NCI-H1930 (cell line): ENCODE results near the gene PTBP3.
"Not testable (repeated sequence)": the region's sequence is repeated elsewhere in the genome, so short reads cannot be mapped to it uniquely, and the experiment has no call there.

Experiments used
- DNase-seq, 2 experiments: peaks; one replicate each; lab custom pipeline; 2025; lab: John Stamatoyannopoulos, UW

The PTBP3 gene

GRCh38 chr9:112203536-112203935 is 129.9 kb downstream of the PTBP3 start:
- DNase-seq, result no peak

DNA sequence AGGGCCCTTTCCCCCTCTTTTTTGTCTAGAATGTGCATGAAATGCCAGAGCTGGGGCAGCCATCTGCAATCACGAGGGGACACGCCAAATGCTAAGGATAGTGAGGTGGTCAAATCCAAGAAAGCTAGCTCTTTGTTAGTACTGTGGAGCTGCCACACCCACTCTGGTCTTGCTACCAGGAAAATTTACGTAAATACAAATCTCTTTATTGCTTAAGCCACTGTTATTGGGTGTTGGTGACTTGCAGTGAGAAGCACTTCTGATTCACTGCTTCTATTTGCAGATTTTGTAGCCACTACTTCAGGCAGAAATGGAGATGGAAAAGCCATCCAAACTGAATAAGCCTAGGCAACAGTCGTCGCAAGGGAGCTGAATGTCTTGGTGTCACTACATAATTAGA is 132.7 kb downstream of the PTBP3 start:
- no peak for DNase-seq

DNA sequence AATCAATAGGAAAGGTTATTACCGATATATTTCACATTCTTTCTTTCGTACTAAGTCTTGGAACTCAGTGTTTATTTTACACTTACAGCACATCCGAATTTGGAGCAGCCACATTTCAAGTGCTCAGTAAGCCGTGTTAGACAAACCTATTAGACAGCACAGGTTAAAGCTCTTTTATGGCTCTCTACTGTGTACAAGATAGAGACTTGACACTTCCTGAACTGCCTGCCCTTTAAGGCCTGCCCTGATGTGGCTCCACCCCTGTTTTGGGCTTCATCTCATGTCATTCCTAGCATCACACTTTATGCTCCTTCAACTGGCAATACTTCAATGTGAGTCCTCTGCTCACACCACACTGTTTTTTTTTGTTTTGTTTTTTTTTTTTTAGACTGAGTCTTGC is 134.8 kb downstream of the PTBP3 start:
- DNase-seq, result no peak

DNA sequence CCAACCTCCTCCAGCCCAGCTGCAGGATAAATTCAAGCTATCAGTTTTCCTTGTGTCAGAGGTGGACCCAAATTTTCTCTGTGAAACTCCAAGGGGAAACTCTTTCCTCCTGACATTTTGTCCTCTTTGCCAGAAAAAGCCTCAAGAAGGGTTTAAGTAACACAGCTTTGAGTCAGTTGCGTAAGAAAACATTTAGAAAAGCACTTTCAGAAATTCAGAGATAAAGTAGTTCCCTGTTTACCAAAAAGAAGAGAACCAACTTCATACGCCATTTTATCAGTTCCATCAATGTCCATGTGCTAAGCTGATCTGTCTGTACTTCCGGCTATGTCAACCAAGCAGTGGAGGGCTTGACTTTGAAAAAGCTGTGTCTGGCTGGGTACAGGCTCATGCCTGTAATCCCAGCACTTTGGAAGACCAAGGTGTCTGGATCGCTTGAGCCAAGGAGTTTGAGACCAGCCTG is 138.4 kb downstream of the PTBP3 start:
- no peak for DNase-seq

DNA sequence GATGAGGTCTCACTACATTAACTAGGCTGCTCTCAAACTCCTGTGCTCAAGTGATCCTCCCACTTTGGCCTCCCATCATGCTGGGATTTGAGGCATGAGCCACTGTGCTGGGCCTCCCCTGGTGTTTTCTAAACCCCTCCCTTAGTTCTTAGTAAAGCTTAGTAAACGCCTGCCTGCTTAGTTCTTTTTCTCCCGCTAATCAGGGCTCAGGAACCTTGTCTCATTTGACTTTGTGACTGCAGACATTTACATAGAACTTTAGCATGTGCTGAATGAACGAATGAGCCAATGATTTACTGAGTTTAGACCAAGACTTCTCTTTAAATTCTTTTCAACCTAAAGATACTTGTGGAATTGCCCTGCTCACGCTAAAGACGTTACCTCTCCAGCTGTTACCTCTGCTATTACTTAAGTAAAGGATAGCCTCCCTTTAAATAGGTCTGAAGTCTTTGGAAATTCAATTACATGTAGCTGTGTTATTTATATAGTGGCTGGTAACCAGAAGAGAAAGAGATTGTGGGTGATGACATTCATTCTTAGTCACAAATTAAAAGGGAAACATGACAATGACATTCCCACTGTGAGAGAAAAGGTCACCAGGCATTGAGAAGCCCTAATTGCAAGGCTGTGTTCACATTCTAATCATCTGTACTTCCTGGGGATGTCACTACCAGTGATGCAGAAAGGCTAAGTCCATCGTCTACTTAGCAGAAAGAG is 139.7 kb downstream of the PTBP3 start:
- no peak for DNase-seq

DNA sequence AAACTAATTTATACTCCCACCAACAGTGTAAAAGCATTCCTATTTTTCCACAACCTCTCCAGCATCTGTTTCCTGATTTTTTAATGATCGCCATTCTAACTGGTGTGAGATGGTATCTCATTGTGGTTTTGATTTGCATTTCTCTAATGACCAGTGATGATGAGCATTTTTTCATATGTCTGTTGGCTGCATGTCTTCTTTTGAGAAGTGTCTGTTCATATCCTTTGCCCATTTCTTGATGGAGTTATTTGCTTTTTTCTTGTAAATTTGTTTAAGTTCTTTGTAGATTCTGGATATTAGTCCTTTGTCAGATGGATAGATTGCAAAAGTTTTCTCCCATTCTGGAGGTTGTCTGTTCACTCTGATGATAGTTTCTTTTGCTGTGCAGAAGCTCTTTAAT is 143.1 kb downstream of the PTBP3 start:
- DNase-seq, result not testable (repeated sequence)

DNA sequence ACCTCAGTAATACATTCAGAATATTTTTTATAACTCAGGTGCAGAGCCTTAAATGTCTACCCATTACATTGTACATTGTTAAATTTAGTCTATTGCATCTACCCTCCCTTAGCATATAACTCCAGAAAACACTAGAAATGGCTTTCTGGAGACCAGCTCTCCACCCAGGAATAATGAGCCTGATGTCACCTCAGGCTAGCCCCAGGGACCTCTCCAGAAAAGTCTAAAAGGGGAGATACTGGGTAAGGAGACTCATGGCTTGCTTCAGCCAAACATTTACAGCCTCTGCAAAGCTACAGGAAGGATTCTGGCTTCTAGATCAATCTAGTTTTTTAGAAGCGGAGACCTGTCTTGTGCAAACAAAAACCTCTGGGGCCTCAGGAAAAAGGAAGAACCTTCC is 144.5 kb downstream of the PTBP3 start:
- DNase-seq, result no peak

DNA sequence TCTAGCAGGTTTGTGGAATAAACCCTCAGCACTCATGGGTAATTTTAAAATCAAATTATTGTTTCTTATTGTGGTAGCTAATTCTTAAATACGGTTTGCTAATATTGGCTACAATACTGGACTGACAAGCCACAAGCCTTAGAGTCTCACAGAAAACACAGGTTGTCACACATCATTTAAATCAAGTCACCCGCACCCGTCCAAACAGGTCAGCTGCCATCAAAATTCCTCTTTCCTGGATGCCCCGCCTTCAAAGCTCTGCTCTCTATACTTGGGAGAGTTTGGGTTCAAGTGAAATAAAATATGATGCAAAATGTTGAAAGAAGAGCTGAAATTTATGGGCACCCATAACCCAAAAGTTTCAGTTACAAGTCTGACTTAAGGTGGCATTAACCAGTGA is 146.0 kb downstream of the PTBP3 start:
- DNase-seq, result no peak

DNA sequence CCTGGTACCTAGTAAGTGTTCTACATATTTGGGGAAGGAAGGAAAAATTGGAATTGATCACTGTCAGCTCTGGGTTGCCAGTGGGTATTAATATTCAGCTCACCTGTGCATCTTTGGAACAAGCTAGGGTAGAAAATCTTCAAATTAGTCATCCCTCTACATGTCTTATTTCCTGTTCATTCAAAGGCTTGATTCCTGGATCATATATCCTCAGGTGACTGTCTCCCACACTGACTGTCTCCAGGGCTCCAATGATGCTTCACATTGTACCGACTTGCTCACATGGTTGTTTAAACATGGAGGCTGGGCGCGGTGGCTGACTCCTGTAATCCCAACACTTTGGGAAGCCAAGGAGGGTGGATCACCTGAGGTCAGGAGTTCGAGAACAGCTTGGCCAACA is 146.7 kb downstream of the PTBP3 start:
- no peak for DNase-seq

DNA sequence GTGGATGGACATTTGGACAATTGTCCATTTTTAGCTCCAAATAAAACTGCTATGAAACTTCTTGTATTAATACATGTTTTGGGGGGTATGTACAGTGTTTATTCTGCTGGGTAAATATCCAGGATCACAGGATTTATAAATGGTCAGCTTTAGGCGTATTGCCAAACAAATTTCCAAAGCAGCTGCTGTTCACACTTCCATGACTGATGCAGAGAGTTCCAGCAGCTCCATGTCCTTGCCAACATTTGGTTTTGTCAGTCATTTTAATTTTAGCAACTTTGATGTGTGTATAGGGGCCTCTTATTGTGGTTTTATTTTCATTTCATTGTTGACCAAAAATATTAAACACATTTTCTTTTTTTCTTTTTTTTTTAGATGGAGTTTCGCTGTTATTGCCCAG is 148.5 kb downstream of the PTBP3 start:
- no peak for DNase-seq

DNA sequence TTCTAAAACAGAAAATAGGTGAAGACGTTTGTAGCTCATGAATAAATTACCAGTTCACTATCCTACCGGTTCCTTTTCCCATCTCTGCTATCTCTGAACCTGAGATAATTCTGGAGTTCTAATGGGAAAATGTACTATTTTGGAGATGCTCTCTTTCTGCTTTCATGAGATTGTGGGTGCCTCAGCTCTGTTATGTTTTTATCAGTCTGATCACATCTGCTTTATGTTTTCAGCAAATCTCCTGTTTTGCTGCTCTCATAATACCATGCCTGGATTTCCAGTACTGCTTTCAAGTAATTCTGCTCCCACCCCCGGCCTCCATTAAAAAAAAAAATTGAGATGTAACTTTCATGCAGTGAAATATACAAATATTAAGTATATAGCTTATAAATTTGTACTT is 149.2 kb downstream of the PTBP3 start:
- no peak for DNase-seq

GRCh38 chr9:112180387-112180881 is 153.0 kb downstream of the PTBP3 start:
- DNase-seq, result no peak

DNA sequence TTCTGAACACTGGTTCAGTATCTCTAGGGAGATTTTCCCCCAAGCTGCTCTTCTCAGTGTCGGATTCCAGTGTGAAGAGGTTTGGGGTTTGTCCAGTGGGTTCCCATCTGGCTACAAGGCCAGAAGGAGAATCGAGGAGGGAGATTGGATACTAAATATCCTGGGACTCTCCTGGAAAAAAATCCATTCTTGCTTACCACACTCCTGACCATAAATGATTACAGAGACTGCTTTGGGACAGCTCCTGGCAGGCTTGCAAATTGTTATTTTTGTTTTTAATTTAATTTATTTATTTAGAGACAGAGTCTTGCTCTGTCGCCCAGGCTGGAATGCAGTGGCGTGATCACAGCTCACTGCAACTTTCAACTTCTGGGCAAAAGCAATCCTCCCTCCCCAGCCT is 153.6 kb downstream of the PTBP3 start:
- DNase-seq, result no peak

GRCh38 chr9:112176524-112176923 is 156.9 kb downstream of the PTBP3 start:
- no peak for DNase-seq

GRCh38 chr9:112175796-112176315 is 157.6 kb downstream of the PTBP3 start:
- no peak for DNase-seq

DNA sequence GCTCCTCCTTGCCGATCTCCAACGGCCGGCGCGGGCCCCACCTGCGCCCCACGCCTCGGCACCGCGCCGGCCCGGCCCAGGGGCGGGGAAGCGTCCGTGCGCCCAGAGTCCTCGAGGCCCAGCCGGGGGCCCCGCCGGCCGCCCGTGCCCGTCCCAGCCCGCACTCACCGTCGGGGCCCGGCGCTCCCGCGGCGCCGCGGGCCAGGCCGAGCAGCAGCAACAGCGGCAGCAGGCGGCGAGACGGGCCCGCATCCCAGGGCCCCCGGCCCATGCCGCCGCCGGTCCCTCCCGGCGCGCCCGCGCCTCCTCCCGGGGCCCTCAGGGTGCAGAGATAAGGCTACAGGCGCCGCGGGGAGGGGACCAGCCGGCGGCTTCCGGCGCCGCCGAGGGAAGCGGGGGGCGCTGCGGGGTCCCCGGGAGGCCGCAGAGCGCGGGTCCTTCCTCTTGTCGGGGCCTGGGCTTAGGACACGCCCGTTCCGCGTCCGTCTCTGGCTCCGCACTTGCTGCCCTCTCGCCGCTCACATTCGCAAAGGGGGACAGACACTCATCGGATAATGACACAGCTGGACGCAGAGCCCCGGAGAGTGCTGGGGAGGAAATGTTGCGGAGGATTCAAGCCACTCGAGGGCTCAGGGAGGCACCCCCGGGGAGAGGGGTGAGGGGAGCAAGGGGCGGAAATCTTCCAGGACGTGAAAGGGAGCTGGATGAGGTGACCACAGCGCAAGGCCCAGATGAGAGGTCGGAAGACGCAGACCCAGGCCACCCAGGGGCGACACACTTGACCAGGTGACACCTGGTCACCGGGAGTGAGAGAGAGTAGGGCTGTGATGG is 158.2 kb downstream of the PTBP3 start, which contains the start of gene SUSD1:
Gene SUSD1 (minus strand): TSS at position 333 of the 831 bp plus-strand sequence. CDS start 62 bp downstream, at position 271.
- no peak for DNase-seq

GRCh38 chr9:112174222-112174964 is 159.0 kb downstream of the PTBP3 start:
- no peak for DNase-seq

DNA sequence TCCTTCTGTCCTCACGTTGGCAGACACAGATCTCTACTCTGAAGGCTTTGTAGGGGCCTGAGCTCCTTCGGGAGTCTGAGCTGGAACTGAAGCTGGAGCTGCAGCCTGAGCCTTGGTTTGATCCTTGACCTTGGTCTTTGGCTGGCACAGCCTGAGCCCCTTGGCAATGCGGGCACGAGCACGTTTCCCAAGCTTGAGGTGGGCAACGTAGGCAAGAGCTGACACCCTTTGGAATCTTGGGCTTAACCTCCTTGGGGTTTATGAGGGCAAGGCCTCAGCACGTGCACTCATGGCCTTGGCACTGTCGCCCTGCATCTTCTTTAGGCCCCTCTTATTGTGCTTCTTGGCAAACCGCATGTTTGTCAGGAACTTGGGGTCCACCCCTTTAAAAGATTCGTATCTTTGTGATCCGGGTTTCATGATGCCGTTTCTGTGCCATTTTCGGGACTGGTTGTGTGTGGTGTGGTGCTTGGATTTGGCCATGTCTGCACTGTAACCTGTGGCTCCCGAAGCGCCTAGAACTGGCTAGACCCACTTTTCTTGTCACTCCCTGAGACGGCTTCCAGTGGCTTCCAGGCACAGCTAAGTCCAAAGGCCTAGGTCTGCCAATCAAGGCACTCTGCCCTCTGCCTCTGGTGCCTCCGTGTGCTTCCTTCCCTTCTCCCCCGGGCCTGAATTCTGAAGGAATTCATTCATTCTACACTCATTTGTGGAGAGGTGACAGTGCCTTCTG is 159.8 kb downstream of the PTBP3 start:
- DNase-seq, result no peak

DNA sequence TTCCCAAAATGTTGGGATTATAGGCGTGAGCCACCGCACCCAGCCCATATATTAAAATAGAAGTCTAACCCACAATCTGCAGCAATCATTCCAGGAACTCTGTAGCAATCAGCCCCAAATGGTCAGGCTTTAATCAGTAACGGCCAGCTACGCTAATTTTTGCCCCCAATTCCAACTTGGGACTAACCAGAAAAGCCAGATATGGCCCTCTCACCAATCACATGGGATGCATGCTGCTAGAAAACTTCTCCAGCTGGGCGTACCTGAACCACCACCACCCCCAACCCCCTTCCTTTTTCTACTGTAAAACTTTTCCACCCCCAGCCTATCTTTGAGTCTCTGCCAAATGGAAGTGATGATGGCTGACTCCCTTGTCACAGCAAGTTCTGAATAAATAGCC is 162.5 kb downstream of the PTBP3 start:
- no peak for DNase-seq

GRCh38 chr9:112170235-112170634 is 163.2 kb downstream of the PTBP3 start:
- DNase-seq, result no peak

GRCh38 chr9:112169368-112169767 is 164.1 kb downstream of the PTBP3 start:
- DNase-seq, result no peak
